ENCODE results near the gene ENOX1.

ENOX1 gene

DNA sequence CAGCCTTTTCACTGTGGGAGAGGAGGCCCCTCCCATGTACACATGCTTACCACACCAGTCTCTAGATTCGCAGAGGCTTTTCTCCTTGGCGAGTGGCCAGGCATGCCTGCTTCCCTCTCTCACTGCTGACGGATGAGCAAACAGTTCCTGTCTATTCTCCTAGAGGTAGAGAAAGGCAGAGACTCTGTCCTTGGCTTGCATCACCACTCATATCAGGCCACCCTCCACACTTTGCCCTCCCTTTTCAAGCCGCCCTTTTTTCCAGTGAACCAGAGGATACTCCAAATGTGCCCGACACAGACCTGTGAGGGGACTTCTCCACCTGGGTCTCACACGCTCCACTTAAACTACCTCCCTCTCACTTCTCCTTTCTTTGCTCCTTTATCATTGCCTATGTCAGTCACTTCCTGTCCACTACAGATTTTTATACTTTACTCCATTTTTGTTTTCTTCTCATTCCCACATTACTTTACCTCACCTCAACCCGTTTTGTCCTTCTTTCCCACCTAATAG is 478.8 kb downstream of the ENOX1 start:
- peak overlapping the region; percentile 74 for H3K27ac ChIP-seq
- TF ChIP-seq, protein P1, sequence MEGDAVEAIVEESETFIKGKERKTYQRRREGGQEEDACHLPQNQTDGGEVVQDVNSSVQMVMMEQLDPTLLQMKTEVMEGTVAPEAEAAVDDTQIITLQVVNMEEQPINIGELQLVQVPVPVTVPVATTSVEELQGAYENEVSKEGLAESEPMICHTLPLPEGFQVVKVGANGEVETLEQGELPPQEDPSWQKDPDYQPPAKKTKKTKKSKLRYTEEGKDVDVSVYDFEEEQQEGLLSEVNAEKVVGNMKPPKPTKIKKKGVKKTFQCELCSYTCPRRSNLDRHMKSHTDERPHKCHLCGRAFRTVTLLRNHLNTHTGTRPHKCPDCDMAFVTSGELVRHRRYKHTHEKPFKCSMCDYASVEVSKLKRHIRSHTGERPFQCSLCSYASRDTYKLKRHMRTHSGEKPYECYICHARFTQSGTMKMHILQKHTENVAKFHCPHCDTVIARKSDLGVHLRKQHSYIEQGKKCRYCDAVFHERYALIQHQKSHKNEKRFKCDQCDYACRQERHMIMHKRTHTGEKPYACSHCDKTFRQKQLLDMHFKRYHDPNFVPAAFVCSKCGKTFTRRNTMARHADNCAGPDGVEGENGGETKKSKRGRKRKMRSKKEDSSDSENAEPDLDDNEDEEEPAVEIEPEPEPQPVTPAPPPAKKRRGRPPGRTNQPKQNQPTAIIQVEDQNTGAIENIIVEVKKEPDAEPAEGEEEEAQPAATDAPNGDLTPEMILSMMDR (conservative IDR thresholded peaks at IDR 0.05) = no peak

DNA sequence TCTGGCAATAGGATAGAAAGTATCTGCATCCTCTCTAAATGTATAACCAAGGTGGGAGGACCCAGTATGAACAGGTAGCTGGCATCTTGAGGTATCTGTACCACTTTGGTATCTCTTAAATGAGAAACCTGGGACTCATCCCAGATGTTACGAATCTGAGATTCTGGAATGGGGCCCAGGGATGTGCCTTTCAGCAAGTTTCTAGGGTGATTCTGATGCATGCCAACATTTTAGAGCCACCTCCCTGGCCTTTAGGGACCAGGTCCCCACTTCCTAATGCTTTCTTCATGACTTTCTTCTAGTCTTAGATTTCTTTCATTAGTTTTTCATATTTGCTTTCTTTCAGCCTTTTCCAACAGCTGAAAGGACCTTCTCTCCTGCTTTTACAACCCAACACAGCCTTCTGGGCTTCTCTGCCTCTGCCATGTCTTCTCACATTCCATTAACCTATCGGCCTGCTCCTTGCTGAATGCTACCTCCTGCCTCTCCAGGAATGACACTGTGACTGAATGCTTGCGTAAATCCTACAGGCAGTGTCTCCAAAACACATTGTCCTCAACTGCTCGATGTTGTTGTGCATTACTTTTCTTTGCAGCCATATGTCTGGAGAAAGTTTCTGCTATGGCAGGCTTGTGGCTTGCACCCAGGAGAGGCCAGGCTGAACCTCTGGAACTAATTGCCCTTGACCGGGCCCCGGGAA is 479.4 kb downstream of the ENOX1 start:
- H3K27ac ChIP-seq = peak overlapping the region; percentile 74
- TF ChIP-seq, protein P1 (conservative IDR thresholded peaks at IDR 0.05) = no peak

DNA sequence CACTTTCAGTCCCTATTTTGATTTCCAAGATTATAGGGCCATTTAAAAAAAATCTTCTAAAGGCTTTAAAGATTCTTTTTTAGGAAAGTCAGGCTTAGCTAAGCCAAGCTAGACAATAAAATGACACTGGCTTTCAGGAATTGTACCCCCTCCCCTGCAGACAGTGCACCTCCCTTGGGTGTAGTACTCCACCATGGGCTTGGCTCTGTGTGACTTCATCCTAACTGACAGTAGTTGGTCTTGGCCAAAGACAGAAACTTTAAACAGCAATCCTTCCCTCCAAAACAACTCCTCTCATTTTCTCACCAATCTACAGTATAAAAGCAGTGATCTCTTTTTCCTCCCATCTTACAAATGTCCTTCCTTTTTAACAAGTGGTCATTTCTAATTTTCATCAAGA is 480.4 kb downstream of the ENOX1 start:
- TF ChIP-seq, protein P1 (conservative IDR thresholded peaks at IDR 0.05) = no peak
- peak overlapping the region; percentile 66; the same call in 1 of the 2 replicates for H3K27ac ChIP-seq

DNA sequence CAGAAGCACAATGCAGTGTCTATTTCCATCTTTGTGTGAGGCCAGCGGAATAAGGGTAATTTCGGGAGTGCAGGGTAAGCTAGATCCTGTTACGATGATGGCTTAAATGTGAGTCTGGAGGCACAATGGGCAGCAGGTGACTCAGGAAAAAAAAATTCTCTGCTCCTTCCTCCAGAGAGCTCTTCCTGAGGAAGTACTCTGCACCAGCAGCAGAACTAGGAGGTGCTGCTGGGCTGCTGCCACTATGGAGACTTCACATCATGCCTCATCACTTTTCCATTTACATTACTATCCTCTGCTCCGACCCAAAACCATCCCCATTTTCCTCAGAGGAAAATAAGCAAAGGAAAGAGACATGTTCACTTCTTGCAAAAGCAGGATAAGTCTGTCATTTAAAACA is 481.4 kb downstream of the ENOX1 start:
- peak overlapping the region; percentile 66 for H3K27ac ChIP-seq
- TF ChIP-seq, protein P1 (conservative IDR thresholded peaks at IDR 0.05) = no peak

DNA sequence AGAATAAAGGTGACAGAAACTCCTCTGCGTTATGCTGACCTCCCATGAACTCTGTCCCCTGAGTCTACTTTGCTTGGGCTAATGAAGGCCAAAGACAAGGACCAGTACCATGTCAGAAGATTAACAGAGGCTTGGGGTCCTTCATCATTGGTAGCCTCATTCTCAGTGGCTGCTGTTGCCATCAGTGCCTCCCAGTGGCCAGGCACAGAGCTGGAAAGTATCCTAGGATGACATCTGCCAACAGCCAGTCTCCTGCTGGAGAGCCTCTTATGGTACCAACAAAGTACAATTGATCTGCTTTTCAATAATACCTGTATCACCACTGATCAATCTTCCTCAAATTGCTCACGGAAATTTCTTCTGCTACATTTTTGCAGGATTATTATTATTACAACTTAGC is 481.8 kb downstream of the ENOX1 start:
- peak overlapping the region; percentile 66 for H3K27ac ChIP-seq
- TF ChIP-seq, protein P1 (conservative IDR thresholded peaks at IDR 0.05) = no peak

DNA sequence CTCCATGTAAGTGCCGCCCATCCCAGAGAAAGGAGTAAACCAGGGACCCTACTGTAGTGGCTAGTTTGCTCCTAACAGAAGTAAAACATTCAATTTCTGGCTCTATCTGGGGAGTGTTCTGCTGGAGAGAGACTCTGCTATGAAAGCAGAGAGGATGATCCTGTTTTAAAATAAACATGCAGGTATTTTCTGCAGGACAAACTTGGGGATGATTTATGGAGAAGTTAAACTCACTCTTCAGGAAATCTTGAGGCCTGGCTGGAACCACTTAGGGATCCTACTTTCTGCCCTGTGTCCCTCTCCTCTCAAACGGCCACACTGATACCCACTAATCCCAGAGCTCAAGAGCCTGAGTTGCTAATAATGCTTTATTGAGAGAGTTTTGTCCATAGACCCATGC is 482.3 kb downstream of the ENOX1 start:
- TF ChIP-seq, protein P1 (conservative IDR thresholded peaks at IDR 0.05) = no peak
- H3K27ac ChIP-seq = peak overlapping the region; percentile 66

DNA sequence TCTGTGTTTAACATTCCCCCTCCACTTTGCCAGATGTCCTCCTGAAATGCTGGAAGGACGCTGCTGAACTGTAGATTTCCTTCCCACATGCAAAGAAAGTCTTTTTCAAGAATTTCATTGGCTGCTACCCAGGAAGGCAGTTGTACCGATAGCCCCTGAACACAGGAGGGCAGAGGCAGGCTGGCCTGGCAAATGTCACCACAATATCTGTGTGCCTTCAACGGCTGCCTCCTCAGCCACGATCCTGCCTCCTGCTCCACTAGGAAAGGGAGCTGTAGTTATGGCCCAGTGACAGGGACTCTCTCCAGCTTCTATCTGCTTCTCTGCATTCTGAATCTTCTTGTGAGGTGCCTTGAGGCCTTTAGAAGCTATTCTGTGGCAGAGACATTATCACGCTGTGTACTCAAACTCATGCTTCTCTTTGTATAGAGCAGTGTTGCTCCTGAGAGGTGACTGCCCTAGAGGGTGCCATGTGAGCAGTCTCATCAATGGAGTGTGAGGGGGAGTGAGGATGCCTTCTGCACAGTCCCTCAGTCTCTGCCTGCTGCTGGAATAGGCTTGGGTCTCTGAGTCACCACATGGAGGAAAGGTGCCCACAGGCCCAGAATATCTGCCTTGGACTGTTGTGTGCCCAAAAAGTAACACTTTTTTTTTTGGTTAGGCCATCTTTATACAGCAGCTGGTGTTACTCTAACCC is 483.6 kb downstream of the ENOX1 start:
- peak overlapping the region; percentile 66 for H3K27ac ChIP-seq
- TF ChIP-seq, protein P1 (conservative IDR thresholded peaks at IDR 0.05) = peak; percentile 82
